Chondrocyte (in vitro differentiated cells): ENCODE results near the gene ASCL2. TPM values are rescaled to one million over a fixed set of nuclear protein-coding genes. Genes with fewer than 3 reads are reported as not detected.

Experiments
- DNase-seq: peaks from one replicate; pipeline ENCODE4 v3.0.0; 2021; ENCODE audit warnings: mixed read lengths, low spot score
- H3K27ac Mint-ChIP-seq: one replicate; pipeline ENCODE4 v1.8.0; 2021; ENCODE audit warnings: mild to moderate bottlenecking, moderate library complexity, mixed read lengths; ENCODE audit not compliant: unreplicated experiment
- H3K27me3 Mint-ChIP-seq: 2 replicates; pipeline ENCODE4 v1.8.0; 2021; ENCODE audit warnings: low read depth, mixed read lengths
- H3K36me3 Mint-ChIP-seq: 2 replicates; pipeline ENCODE4 v1.8.0; 2021; ENCODE audit warnings: low read depth, mixed read lengths
- H3K4me1 Mint-ChIP-seq: 2 replicates; pipeline ENCODE4 v1.8.0; 2021; ENCODE audit warnings: low read depth, mild to moderate bottlenecking, mixed read lengths
- H3K4me3 Mint-ChIP-seq: one replicate; pipeline ENCODE4 v1.8.0; 2021; ENCODE audit warnings: mild to moderate bottlenecking, moderate library complexity, mixed read lengths; ENCODE audit not compliant: unreplicated experiment
- H3K9me3 Mint-ChIP-seq: 2 replicates; pipeline ENCODE4 v1.8.0; 2021; ENCODE audit warnings: low read depth, mixed read lengths
- total RNA-seq: library from RNA; stranded (reverse); gene quantifications from 3 replicates; pipeline ENCODE4 v1.2.1, GENCODE V29; 2021
- TF ChIP-seq, protein P1 (sequence below): fragments of 200-600 bp; sonication (generic); IDR thresholded peaks from 2 replicates; pipeline ENCODE4 v1.5.0; 2021; ENCODE audit warnings: antibody characterized with exemption, mild to moderate bottlenecking, moderate library complexity

The ASCL2 gene
- total RNA-seq, 1 donor from 2014 or later, result not detected

DNA sequence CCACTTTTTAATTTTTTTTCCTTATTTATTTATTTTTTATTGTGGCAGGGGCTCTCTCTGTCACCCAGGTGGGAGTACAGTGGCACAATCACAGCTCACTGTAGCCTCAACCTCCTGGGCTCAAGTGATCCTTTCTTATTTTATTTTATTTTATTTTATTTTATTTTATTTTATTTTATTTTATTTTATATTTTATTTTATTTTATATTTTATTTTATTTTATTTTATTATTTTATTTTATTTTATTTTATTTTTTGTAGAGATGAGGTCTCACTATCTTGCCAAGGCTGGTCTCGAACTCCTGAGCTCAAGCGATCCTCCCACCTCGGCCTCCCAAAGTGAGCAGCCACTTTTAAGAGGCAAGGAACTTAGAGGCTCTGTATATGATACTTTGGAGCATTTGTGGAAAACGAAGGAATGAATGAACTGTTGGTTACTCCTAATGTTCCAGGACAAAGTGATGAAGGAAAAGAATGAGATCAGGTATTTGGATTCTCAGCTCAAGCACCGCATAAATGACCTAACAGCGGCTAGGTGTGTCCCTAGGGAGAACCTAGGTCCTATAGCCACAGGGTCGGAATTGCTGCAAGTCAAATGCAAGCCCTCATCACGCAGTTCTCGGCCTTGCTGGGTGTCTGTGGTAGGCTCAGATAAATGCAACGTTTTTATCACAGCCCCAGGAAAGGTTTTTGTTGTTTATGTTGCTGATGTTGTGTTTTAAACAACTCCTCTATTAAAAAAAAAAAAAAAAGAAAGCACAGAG lies 36.5 kb downstream of the ASCL2 start:
- DNase-seq, result no peak
- H3K4me3 Mint-ChIP-seq, result no peak overlapping the region
- no peak overlapping the region for H3K27ac Mint-ChIP-seq
- no peaks in the 10 kb centered on the region for H3K4me1 Mint-ChIP-seq
- peaks cover 22% of the 10 kb centered on the region for H3K9me3 Mint-ChIP-seq
- peaks cover 9% of the 10 kb centered on the region for H3K36me3 Mint-ChIP-seq
- TF ChIP-seq, protein P1, sequence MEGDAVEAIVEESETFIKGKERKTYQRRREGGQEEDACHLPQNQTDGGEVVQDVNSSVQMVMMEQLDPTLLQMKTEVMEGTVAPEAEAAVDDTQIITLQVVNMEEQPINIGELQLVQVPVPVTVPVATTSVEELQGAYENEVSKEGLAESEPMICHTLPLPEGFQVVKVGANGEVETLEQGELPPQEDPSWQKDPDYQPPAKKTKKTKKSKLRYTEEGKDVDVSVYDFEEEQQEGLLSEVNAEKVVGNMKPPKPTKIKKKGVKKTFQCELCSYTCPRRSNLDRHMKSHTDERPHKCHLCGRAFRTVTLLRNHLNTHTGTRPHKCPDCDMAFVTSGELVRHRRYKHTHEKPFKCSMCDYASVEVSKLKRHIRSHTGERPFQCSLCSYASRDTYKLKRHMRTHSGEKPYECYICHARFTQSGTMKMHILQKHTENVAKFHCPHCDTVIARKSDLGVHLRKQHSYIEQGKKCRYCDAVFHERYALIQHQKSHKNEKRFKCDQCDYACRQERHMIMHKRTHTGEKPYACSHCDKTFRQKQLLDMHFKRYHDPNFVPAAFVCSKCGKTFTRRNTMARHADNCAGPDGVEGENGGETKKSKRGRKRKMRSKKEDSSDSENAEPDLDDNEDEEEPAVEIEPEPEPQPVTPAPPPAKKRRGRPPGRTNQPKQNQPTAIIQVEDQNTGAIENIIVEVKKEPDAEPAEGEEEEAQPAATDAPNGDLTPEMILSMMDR, result no peak
- peaks cover 58% of the 10 kb centered on the region for H3K27me3 Mint-ChIP-seq

DNA sequence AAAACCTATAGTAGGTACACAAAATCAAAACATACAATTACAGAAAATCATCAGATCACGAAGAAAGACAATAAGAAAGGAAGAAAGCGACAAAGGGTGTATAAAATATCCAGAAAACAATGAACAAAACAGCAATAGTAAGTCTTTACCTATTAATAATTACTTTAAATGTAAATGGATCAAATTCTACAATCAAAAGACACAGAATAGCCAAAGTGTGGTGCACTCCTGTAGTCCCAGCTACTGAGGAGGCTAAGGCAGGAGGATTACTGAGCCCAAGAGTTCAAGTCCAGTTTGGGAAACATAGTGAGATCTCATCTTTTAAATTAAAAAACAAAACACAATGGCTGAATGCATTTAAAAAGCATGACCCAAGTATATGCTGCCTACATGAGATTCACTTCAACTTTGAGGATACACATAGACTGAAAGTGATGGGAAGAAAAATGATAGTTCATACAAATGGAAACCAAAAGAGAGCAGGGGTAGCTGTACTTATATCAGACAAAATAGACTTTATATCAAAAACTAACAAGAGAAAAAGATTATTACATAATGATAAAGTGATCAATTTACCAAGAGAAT lies 40.6 kb downstream of the ASCL2 start:
- no peak for DNase-seq
- TF ChIP-seq, protein P1, result no peak
- Mint-ChIP-seq H3K27ac (no peak overlapping the region), H3K9me3 (peaks cover 27% of the 10 kb centered on the region), H3K36me3 (peaks cover 12% of the 10 kb centered on the region), H3K4me3 (no peak overlapping the region), H3K27me3 (peaks cover 57% of the 10 kb centered on the region), H3K4me1 (no peaks in the 10 kb centered on the region)

DNA sequence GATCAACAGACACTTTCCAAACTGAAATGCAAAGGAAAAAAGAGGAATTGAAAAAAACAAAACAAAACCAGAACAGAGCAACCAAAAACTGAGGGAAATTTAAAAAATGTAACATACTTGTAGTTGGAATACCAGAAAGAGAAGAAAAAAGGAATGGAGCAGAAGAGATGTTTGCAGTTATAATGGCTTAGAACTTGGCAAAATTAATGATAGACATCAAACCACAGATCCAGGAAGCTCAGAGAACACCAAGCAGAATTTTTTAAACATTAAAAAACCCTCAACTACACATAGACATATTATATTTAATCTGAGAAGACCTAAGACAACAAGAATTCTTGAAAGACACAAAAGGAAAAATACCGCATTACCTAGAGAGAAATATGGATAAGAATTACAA lies 46.1 kb downstream of the ASCL2 start:
- peaks cover 27% of the 10 kb centered on the region for H3K9me3 Mint-ChIP-seq
- no peak overlapping the region for H3K27ac Mint-ChIP-seq
- TF ChIP-seq, protein P1, result no peak
- no peak for DNase-seq
- H3K36me3 Mint-ChIP-seq, result peaks cover 5% of the 10 kb centered on the region
- no peak overlapping the region for H3K4me3 Mint-ChIP-seq
- H3K4me1 Mint-ChIP-seq, result no peaks in the 10 kb centered on the region
- peaks cover 57% of the 10 kb centered on the region for H3K27me3 Mint-ChIP-seq

DNA sequence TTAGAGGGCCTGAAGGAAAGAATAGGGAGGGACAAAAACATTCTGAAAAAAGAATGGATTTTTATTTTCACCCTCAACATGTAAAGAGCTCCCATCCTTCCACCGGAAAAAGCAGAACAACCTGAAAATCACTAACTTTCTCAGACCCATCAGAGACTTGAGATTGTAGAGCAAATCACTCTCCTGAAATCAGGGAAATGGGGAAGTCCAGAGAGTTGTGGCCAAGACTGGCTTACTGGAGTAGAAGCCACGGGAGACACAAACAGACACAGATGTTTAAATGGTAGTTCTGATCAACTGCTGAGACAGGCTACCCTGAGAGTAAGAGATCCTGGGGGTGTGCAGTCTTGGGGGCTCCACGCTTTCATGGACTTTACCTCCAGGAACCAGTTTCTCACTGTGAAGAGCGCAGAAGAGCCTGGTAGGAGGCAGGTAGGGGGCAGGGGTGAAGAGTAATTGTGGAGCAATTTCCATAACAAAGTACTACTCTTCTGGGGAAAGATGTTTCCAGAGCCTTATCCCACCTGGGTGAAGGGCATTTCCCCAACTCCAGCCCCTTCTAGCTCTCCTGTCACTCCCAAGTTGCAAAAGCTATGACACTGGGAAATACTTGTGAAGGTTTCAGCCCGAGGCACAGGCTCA lies 47.1 kb downstream of the ASCL2 start:
- H3K9me3 Mint-ChIP-seq, result peaks cover 23% of the 10 kb centered on the region
- peaks cover 5% of the 10 kb centered on the region for H3K36me3 Mint-ChIP-seq
- TF ChIP-seq, protein P1, result no peak
- no peak overlapping the region for H3K27ac Mint-ChIP-seq
- H3K27me3 Mint-ChIP-seq, result peaks cover 58% of the 10 kb centered on the region
- no peak overlapping the region for H3K4me3 Mint-ChIP-seq
- H3K4me1 Mint-ChIP-seq, result no peaks in the 10 kb centered on the region
- no peak for DNase-seq

DNA sequence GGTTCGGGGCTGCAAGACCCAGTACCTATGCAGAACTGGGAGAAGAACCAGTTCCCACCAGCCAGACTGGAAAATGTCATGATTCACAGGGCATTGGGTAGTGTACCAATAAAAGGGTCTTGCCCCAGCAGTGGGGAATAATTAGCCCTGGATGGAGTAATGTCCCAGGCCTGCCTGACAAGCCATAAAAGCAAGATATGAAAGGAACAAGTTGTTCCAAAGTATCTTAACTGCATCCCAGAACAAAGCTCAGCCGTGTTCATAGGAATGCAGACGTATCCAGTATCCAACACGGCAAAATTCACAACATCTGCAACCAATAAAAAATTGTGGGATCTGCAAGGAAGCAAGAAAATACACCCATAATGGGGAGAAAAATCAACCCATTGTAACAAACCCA lies 47.9 kb downstream of the ASCL2 start:
- H3K4me3 Mint-ChIP-seq, result no peak overlapping the region
- peaks cover 62% of the 10 kb centered on the region for H3K27me3 Mint-ChIP-seq
- TF ChIP-seq, protein P1, result no peak
- no peak overlapping the region for H3K27ac Mint-ChIP-seq
- no peaks in the 10 kb centered on the region for H3K4me1 Mint-ChIP-seq
- peaks cover 5% of the 10 kb centered on the region for H3K36me3 Mint-ChIP-seq
- peaks cover 23% of the 10 kb centered on the region for H3K9me3 Mint-ChIP-seq
- no peak for DNase-seq
